NCI-H2029 (cell line): ENCODE results near the gene GLRA3.
"Not testable (repeated sequence)": the region's sequence is repeated elsewhere in the genome, so short reads cannot be mapped to it uniquely, and the experiment has no call there.

Experiments used
- DNase-seq: peaks from one replicate; lab custom pipeline; 2025; lab: John Stamatoyannopoulos, UW

The GLRA3 gene

GRCh38 chr4:174713181-174713580 lies 115.9 kb downstream of the GLRA3 start:
- DNase-seq = no peak

- no peak for DNase-seq
Observed at GRCh38 chr4:174709526-174709925, 119.5 kb downstream of the GLRA3 start.

GRCh38 chr4:174708381-174708780 lies 120.7 kb downstream of the GLRA3 start:
- DNase-seq = no peak

- DNase-seq = no peak
Observed at GRCh38 chr4:174707902-174708301, 121.1 kb downstream of the GLRA3 start.

- no peak for DNase-seq
Observed at GRCh38 chr4:174707051-174707676, 121.9 kb downstream of the GLRA3 start.

- DNase-seq = no peak
Observed at GRCh38 chr4:174702979-174703478, 126.0 kb downstream of the GLRA3 start.

- no peak for DNase-seq
Observed at GRCh38 chr4:174699654-174700053, 129.4 kb downstream of the GLRA3 start.

- DNase-seq = no peak
Observed at GRCh38 chr4:174697896-174698295, 131.2 kb downstream of the GLRA3 start.

- DNase-seq = no peak
Observed at GRCh38 chr4:174697202-174697601, 131.8 kb downstream of the GLRA3 start.

- DNase-seq = no peak
Observed at GRCh38 chr4:174696657-174697056, 132.4 kb downstream of the GLRA3 start.

GRCh38 chr4:174691876-174692275 lies 137.2 kb downstream of the GLRA3 start:
- not testable (repeated sequence) for DNase-seq

GRCh38 chr4:174690665-174691064 lies 138.4 kb downstream of the GLRA3 start:
- DNase-seq = no peak

GRCh38 chr4:174689618-174690017 lies 139.4 kb downstream of the GLRA3 start:
- DNase-seq = no peak

- no peak for DNase-seq
Observed at GRCh38 chr4:174686826-174687225, 142.2 kb downstream of the GLRA3 start.

- no peak for DNase-seq
Observed at GRCh38 chr4:174681723-174682300, 147.2 kb downstream of the GLRA3 start.

- no peak for DNase-seq
Observed at GRCh38 chr4:174674305-174674840, 154.7 kb downstream of the GLRA3 start.

GRCh38 chr4:174673865-174674264 lies 155.2 kb downstream of the GLRA3 start:
- DNase-seq = no peak

GRCh38 chr4:174672276-174672675 lies 156.8 kb downstream of the GLRA3 start:
- DNase-seq = no peak

- no peak for DNase-seq
Observed at GRCh38 chr4:174669270-174669669, 159.8 kb downstream of the GLRA3 start.

- DNase-seq = no peak
Observed at GRCh38 chr4:174665799-174666198, 163.2 kb downstream of the GLRA3 start.

GRCh38 chr4:174663216-174663615 lies 165.8 kb downstream of the GLRA3 start:
- no peak for DNase-seq

- no peak for DNase-seq
Observed at GRCh38 chr4:174658246-174658645, 170.8 kb downstream of the GLRA3 start.

- DNase-seq = no peak
Observed at GRCh38 chr4:174657472-174657871, 171.6 kb downstream of the GLRA3 start.

GRCh38 chr4:174654634-174655033 lies 174.4 kb downstream of the GLRA3 start:
- DNase-seq = no peak
